Measurements from ENCODE around the gene USP10. TPM values are rescaled to one million over a fixed set of nuclear protein-coding genes. Genes with fewer than 3 reads are reported as not detected.

USP10 gene
- total RNA-seq, 1 donor from 2014 or later: 67.8 TPM

DNA sequence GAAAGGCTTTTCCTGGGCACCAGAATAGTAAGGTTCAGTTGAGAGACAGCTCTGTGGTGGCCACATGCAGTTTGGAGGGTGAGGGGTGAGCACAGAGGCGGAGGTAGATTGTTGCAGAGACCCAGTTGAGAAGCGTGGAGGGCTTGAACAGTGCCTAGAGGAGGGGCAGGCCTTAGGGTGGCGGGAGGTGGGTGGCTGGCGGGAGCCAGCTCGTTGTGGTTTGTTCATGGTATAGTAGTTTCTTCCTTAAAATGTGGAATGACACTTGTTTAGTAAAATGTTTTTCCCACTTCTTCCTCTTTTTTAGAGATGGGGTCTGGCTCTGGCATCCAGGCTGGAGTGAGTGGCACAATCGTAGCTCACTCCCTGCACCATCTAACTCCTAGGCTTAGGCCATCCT is 14.2 kb downstream of the USP10 start:
- Histone ChIP-seq H3K4me3 (ENCODE audit: low read depth, low read length) (no peak overlapping the region), H3K27me3 (ENCODE audit: control insufficient read depth, insufficient read depth, low read length) (no peaks in the 10 kb centered on the region), H3K36me3 (ENCODE audit: control insufficient read depth, insufficient read depth, low read length) (no peaks in the 10 kb centered on the region)
- TF ChIP-seq CTCF (IDR thresholded peaks at IDR 0.05; ENCODE audit: insufficient read depth, low read length, poor library complexity, severe bottlenecking): no peak
- DNase-seq (ENCODE audit: low read depth): no peak

DNA sequence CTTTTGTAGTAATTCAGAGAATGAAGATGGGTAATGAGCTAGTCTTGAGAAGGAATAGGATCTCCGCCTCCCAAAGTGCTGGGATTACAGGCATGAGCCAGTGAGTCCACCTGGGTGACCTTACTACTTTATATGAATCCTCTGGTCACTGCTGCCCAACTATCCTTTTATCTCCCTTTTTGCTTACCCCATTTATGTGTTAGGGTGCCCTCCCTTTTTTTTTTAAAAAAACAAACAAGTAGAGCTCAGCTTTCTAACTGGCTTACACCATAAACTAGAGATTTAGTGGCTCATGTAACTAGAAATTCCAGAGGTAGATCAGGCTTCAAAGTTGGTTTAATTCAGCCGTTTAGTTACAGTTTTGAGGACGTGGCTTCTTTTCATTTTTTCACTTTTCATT is 15.6 kb downstream of the USP10 start:
- TF ChIP-seq CTCF (IDR thresholded peaks at IDR 0.05; ENCODE audit: insufficient read depth, low read length, poor library complexity, severe bottlenecking): no peak
- H3K36me3 ChIP-seq (ENCODE audit: control insufficient read depth, insufficient read depth, low read length): no peaks in the 10 kb centered on the region
- no peaks in the 10 kb centered on the region for H3K27me3 ChIP-seq (ENCODE audit: control insufficient read depth, insufficient read depth, low read length)
- DNase-seq (ENCODE audit: low read depth): no peak
- no peak overlapping the region for H3K4me3 ChIP-seq (ENCODE audit: low read depth, low read length)

DNA sequence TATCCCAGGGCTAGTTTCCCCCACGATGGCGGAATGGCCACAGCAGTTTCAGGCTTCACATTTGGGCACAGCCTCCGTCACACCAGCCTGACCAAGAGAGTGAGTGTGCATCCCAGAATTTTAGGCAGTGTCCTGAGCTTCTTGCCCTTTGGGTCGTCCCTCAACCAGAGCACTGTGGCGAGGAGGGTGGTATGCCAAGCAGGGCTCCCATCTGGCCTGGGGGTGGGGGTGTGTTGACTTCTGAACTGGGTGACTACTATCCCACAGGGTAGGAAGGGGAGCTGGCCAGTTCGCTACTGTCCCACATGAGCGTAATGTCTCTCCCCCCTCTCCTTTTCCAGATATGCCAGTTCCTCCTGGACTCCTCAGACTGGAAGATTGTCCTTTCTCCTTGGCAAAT is 16.1 kb downstream of the USP10 start:
- Histone ChIP-seq H3K4me3 (ENCODE audit: low read depth, low read length) (no peak overlapping the region), H3K36me3 (ENCODE audit: control insufficient read depth, insufficient read depth, low read length) (no peaks in the 10 kb centered on the region), H3K27me3 (ENCODE audit: control insufficient read depth, insufficient read depth, low read length) (no peaks in the 10 kb centered on the region)
- TF ChIP-seq CTCF (IDR thresholded peaks at IDR 0.05; ENCODE audit: insufficient read depth, low read length, poor library complexity, severe bottlenecking): no peak
- no peak for DNase-seq (ENCODE audit: low read depth)

DNA sequence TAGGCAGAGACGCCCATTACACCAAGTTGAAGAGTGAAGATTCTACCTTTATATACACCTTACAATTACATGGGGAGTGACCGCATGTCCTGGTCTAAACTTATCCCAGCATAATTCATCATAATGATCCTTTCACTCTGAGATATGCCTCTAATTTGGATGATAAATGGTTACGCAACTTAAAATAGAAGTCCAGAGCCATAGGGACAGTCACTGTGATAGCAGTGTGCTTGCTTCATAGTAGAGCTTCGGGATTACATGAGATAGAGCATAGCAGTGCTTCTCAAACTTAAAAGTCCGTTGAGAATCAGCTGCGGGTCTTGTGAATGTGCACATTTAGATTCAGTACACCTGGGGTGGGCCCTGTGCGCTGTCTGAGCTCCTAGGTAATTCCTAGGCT is 16.9 kb downstream of the USP10 start:
- TF ChIP-seq CTCF (IDR thresholded peaks at IDR 0.05; ENCODE audit: insufficient read depth, low read length, poor library complexity, severe bottlenecking): no peak
- Histone ChIP-seq H3K27me3 (ENCODE audit: control insufficient read depth, insufficient read depth, low read length) (no peaks in the 10 kb centered on the region), H3K4me3 (ENCODE audit: low read depth, low read length) (no peak overlapping the region), H3K36me3 (ENCODE audit: control insufficient read depth, insufficient read depth, low read length) (no peaks in the 10 kb centered on the region)
- no peak for DNase-seq (ENCODE audit: low read depth)

DNA sequence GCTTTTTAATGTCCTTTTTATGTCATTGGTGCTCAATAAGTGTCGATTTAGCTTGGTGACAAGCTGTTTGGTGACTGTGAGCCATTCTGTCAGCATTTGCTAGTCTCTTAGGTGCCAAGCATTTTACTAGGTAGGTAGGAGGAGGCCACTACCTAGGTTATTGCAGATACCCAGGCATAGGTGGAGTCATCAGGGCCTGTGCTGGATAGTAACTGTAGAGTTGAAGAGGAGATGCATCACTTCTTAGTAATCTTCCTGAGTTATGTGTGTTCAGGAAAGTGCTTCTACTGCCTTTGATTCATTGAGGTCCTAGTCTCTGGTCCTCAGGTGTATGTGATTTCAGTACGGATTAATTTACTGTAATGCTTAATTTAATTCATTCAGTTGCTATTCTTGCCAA is 17.7 kb downstream of the USP10 start:
- TF ChIP-seq CTCF (IDR thresholded peaks at IDR 0.05; ENCODE audit: insufficient read depth, low read length, poor library complexity, severe bottlenecking): no peak
- no peak for DNase-seq (ENCODE audit: low read depth)
- Histone ChIP-seq H3K36me3 (ENCODE audit: control insufficient read depth, insufficient read depth, low read length) (no peaks in the 10 kb centered on the region), H3K27me3 (ENCODE audit: control insufficient read depth, insufficient read depth, low read length) (no peaks in the 10 kb centered on the region), H3K4me3 (ENCODE audit: low read depth, low read length) (no peak overlapping the region)

- Histone ChIP-seq H3K36me3 (ENCODE audit: control insufficient read depth, insufficient read depth, low read length) (no peaks in the 10 kb centered on the region), H3K4me3 (ENCODE audit: low read depth, low read length) (no peak overlapping the region), H3K27me3 (ENCODE audit: control insufficient read depth, insufficient read depth, low read length) (no peaks in the 10 kb centered on the region)
- TF ChIP-seq CTCF (IDR thresholded peaks at IDR 0.05; ENCODE audit: insufficient read depth, low read length, poor library complexity, severe bottlenecking): no peak
- DNase-seq (ENCODE audit: low read depth): no peak
Measured at GRCh38 chr16:84720177-84720579, 20.4 kb downstream of the USP10 start.

Measured in kidney epithelial cell (primary cell).